SK-N-SH (cell line): ENCODE data around the gene PFN1. TPM values are rescaled to one million over a fixed set of nuclear protein-coding genes. Genes with fewer than 3 reads are reported as not detected.

Experiments
- CTCF ChIA-PET: fragments of 300-600, 350-600 bp; formaldehyde crosslinking; extraction: SDS; loops from one replicate; lab custom pipeline; 2021; lab: Yijun Ruan, JAX
- POLR2A ChIA-PET: fragments of 350-600 bp; sonication (Branson Sonifier 250); formaldehyde crosslinking; extraction: SDS; loops from one replicate; lab custom pipeline; 2020; ENCODE audit warnings: antibody characterized with exemption, inconsistent platforms; lab: Yijun Ruan, JAX
- DNase-seq: peaks from one replicate; pipeline ENCODE4 v3.0.0; 2012
- H2AFZ ChIP-seq: fragments of 200-600 bp; sonication (generic); 2 replicates; pipeline ENCODE4 v1.8.1; 2016; ENCODE audit warnings: antibody characterized with exemption, mild to moderate bottlenecking, low read depth
- H3F3A ChIP-seq: fragments of 200-600 bp; sonication (generic); replicated peaks from 2 replicates; pipeline ENCODE3; 2016; ENCODE audit warnings: antibody characterized with exemption, mild to moderate bottlenecking; ENCODE audit not compliant: insufficient read depth
- H3K27ac ChIP-seq, 2 experiments: fragments of 200-500 bp in 1 of 2; fragments of 200-600 bp in 1 of 2; sonication (Bioruptor generic) in 1 of 2; sonication (generic), shearing (Covaris generic) in 1 of 2; 2 replicates each; pipeline versions ENCODE4 v1.5.1 to v1.6.1; 2014 to 2016; ENCODE audit warnings: low read depth in 2 of 2, inconsistent platforms in 1 of 2, low read length in 1 of 2, mild to moderate bottlenecking in 1 of 2, mixed read lengths in 1 of 2
- H3K27me3 ChIP-seq: fragments of 200-600 bp; sonication (generic), shearing (Covaris generic); 2 replicates; pipeline ENCODE4 v1.6.1; 2016; ENCODE audit warnings: mixed run types; ENCODE audit not compliant: insufficient read depth
- H3K36me3 ChIP-seq, 2 experiments: fragments of 200-500 bp in 1 of 2; fragments of 200-600 bp in 1 of 2; sonication (Bioruptor generic) in 1 of 2; sonication (generic) in 1 of 2; replicated peaks in 1 of 2; 2 replicates each; pipeline versions ENCODE3 to v1.5.1; 2014 to 2016; ENCODE audit warnings: low read length in 1 of 2, mild to moderate bottlenecking in 1 of 2; ENCODE audit not compliant: insufficient read depth in 2 of 2, control insufficient read depth in 1 of 2
- H3K4me1 ChIP-seq, 2 experiments: fragments of 200-500 bp in 1 of 2; fragments of 200-600 bp in 1 of 2; sonication (Bioruptor generic) in 1 of 2; sonication (generic), shearing (Covaris generic) in 1 of 2; 2 replicates each; pipeline versions ENCODE4 v1.5.1 to v1.6.1; 2014 to 2016; ENCODE audit warnings: low read depth in 1 of 2, low read length in 1 of 2, mixed run types in 1 of 2; ENCODE audit not compliant: insufficient read depth in 2 of 2, control insufficient read depth in 1 of 2
- H3K4me2 ChIP-seq: fragments of 200-600 bp; sonication (generic), shearing (Covaris generic); 2 replicates; pipeline ENCODE4 v1.6.1; 2017; ENCODE audit warnings: mixed run types
- H3K4me3 ChIP-seq, 2 experiments: fragments of 200-500 bp in 1 of 2; fragments of 200-600 bp in 1 of 2; sonication (Bioruptor generic) in 1 of 2; sonication (generic), shearing (Covaris generic) in 1 of 2; 2 replicates each; pipeline versions ENCODE4 v1.5.1 to v1.8.1; 2014 to 2016; ENCODE audit warnings: low read depth in 2 of 2, inconsistent platforms in 1 of 2, low read length in 1 of 2, mild to moderate bottlenecking in 1 of 2, mixed read lengths in 1 of 2, moderate library complexity in 1 of 2
- H3K79me2 ChIP-seq: fragments of 200-600 bp; sonication (generic); 2 replicates; pipeline ENCODE4 v1.8.1; 2017; ENCODE audit warnings: mild to moderate bottlenecking; ENCODE audit not compliant: insufficient read depth
- H3K9ac ChIP-seq: fragments of 200-600 bp; sonication (generic); 2 replicates; pipeline ENCODE4 v1.6.1; 2017; ENCODE audit warnings: mixed run types
- H3K9me2 ChIP-seq: fragments of 200-600 bp; sonication (generic); 2 replicates; pipeline ENCODE4 v1.6.1; 2017; ENCODE audit warnings: mixed run types
- H3K9me3 ChIP-seq: fragments of 200-600 bp; sonication (generic); 2 replicates; pipeline ENCODE4 v1.6.1; 2017; ENCODE audit warnings: mixed run types, mild to moderate bottlenecking, moderate library complexity
- H4K20me1 ChIP-seq: fragments of 200-600 bp; sonication (generic); 2 replicates; pipeline ENCODE4 v1.6.1; 2017; ENCODE audit warnings: mild to moderate bottlenecking, mixed run types; ENCODE audit not compliant: insufficient read depth
- CHD2 ChIP-seq: fragments of 150-350 bp; IDR thresholded peaks from 2 replicates; pipeline ENCODE4 v1.6.1; 2018; ENCODE audit warnings: low read length; ENCODE audit not compliant: partially characterized antibody
- ELF1 ChIP-seq: IDR thresholded peaks from 2 replicates; pipeline ENCODE4 v1.4.0; 2012
- FOSL2 ChIP-seq: IDR thresholded peaks from 2 replicates; pipeline ENCODE4 v1.4.0; 2012; ENCODE audit warnings: low read depth, mild to moderate bottlenecking, moderate library complexity, borderline replicate concordance
- GABPA ChIP-seq: IDR thresholded peaks from 2 replicates; pipeline ENCODE4 v1.4.0; 2012; ENCODE audit warnings: low read depth, mild to moderate bottlenecking
- GATA2 ChIP-seq: sonication (generic); formaldehyde crosslinking; IDR thresholded peaks from 2 replicates; pipeline ENCODE4 v1.5.0; 2020; ENCODE audit warnings: mild to moderate bottlenecking, missing genetic modification reagents
- MEF2A ChIP-seq: IDR thresholded peaks from 2 replicates; pipeline ENCODE4 v1.4.0; 2012; ENCODE audit warnings: low read depth, borderline replicate concordance
- MXI1 ChIP-seq: IDR thresholded peaks from 2 replicates; pipeline ENCODE4 v1.6.1; 2012; ENCODE audit warnings: mild to moderate bottlenecking, low read depth, low read length, improper control_type of control experiment
- NFIC ChIP-seq: IDR thresholded peaks from 2 replicates; pipeline ENCODE4 v1.4.0; 2012; ENCODE audit warnings: borderline replicate concordance
- RFX5 ChIP-seq: IDR thresholded peaks from 2 replicates; pipeline ENCODE4 v1.6.1; 2012; ENCODE audit warnings: mild to moderate bottlenecking, improper control_type of control experiment, low read length
- SIN3A ChIP-seq: IDR thresholded peaks from 2 replicates; pipeline ENCODE4 v1.6.1; 2012; ENCODE audit warnings: low read depth, mild to moderate bottlenecking, low read length, moderate library complexity, borderline replicate concordance
- SMC3 ChIP-seq: IDR thresholded peaks from 2 replicates; pipeline ENCODE4 v1.6.1; 2012; ENCODE audit warnings: low read depth, low read length, improper control_type of control experiment
- TAF1 ChIP-seq: IDR thresholded peaks from 2 replicates; pipeline ENCODE4 v1.6.1; 2012; ENCODE audit warnings: low read depth, mild to moderate bottlenecking, low read length, moderate library complexity, borderline replicate concordance
- WGBS: methylation state at CpG from one replicate; pipeline ENCODE4 v1.1.6; 2017; ENCODE audit warnings: low lambda C conversion rate; 5-methylcytosine and 5-hydroxymethylcytosine counted together
- polyA plus RNA-seq, 3 experiments: library from polyadenylated mRNA; depleted of rRNA; stranded (reverse); fragments of >200 nt; gene quantifications; 2 replicates each; pipeline ENCODE4 v1.2.3, GENCODE V29; 2012
- TF ChIP-seq, protein P1 (sequence below): IDR thresholded peaks from 2 replicates; pipeline ENCODE4 v1.4.0; 2012; ENCODE audit warnings: low read depth, borderline replicate concordance
- TF ChIP-seq, protein P2 (sequence below): fragments of 200-600 bp; sonication (generic); IDR thresholded peaks from 2 replicates; pipeline ENCODE4 v1.6.1; 2017; ENCODE audit warnings: antibody characterized with exemption, mild to moderate bottlenecking, moderate library complexity
- TF ChIP-seq, protein P3 (sequence below): fragments of 150-350 bp; IDR thresholded peaks from 2 replicates; pipeline ENCODE4 v1.6.1; 2016; ENCODE audit warnings: mild to moderate bottlenecking, low read depth, low read length
- TF ChIP-seq, protein P4 (sequence below): IDR thresholded peaks from 2 replicates; pipeline ENCODE4 v1.4.0; 2012; ENCODE audit warnings: low read depth
- TF ChIP-seq, protein P5 (sequence below): IDR thresholded peaks from 2 replicates; pipeline ENCODE4; 2012

Gene PFN1
- polyA plus RNA-seq, 1 of the 3 experiments (the other 2 are of a cell fraction) = 2,484 TPM

DNA sequence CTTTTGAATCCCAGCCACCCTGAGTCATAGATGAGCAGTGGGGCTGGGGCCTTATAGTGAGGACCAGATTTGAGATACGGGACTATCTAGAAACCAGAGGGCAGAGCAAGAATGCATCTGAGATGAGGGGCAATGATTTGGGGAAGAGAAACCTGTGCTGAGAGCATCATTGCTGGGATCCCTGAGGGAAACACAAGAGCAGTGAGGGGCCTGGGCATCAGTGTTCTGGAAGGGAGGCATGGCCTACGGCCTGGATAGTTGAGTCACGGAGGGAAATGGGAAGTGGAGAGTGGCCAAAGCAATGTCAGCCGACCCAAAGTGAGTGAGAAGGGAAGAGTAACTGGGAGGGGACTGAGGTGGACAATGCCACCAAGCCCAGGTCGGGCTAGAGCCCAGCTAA lies 34.0 kb upstream of the PFN1 start:
- Histone ChIP-seq H3K27me3 (no peaks in the 10 kb centered on the region), H3K4me3 (no peak overlapping the region), H3K9me2 (no peaks in the 10 kb centered on the region), H3K4me2 (no peak overlapping the region), H2AFZ (no peak overlapping the region), H3K4me1 (peaks cover 0 to 8% of the 10 kb centered on the region in 2 experiments; a peak in 1 of 4 replicates)
- POLR2A ChIA-PET = interaction anchor here (1.0 kb wide), 1 partner anchor 12 kb away, joined by 3 read pairs; no protein-coding TSS in a partner anchor
- TF ChIP-seq MEF2A = no peak
- TF ChIP-seq GATA2 (CRISPR knock-in tag) = no peak
- TF ChIP-seq, protein P1, sequence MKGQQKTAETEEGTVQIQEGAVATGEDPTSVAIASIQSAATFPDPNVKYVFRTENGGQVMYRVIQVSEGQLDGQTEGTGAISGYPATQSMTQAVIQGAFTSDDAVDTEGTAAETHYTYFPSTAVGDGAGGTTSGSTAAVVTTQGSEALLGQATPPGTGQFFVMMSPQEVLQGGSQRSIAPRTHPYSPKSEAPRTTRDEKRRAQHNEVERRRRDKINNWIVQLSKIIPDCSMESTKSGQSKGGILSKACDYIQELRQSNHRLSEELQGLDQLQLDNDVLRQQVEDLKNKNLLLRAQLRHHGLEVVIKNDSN = no peak
- TF ChIP-seq MXI1 = no peak
- TF ChIP-seq, protein P2, sequence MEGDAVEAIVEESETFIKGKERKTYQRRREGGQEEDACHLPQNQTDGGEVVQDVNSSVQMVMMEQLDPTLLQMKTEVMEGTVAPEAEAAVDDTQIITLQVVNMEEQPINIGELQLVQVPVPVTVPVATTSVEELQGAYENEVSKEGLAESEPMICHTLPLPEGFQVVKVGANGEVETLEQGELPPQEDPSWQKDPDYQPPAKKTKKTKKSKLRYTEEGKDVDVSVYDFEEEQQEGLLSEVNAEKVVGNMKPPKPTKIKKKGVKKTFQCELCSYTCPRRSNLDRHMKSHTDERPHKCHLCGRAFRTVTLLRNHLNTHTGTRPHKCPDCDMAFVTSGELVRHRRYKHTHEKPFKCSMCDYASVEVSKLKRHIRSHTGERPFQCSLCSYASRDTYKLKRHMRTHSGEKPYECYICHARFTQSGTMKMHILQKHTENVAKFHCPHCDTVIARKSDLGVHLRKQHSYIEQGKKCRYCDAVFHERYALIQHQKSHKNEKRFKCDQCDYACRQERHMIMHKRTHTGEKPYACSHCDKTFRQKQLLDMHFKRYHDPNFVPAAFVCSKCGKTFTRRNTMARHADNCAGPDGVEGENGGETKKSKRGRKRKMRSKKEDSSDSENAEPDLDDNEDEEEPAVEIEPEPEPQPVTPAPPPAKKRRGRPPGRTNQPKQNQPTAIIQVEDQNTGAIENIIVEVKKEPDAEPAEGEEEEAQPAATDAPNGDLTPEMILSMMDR = no peak
- no peak for TF ChIP-seq NFIC
- TF ChIP-seq RFX5 = no peak
- no peak for TF ChIP-seq SMC3
- TF ChIP-seq ELF1 = no peak
- no peak for TF ChIP-seq SIN3A
- no peak for TF ChIP-seq TAF1
- TF ChIP-seq, protein P3, sequence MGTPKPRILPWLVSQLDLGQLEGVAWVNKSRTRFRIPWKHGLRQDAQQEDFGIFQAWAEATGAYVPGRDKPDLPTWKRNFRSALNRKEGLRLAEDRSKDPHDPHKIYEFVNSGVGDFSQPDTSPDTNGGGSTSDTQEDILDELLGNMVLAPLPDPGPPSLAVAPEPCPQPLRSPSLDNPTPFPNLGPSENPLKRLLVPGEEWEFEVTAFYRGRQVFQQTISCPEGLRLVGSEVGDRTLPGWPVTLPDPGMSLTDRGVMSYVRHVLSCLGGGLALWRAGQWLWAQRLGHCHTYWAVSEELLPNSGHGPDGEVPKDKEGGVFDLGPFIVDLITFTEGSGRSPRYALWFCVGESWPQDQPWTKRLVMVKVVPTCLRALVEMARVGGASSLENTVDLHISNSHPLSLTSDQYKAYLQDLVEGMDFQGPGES = no peak
- TF ChIP-seq CHD2 = no peak
- TF ChIP-seq, protein P4, sequence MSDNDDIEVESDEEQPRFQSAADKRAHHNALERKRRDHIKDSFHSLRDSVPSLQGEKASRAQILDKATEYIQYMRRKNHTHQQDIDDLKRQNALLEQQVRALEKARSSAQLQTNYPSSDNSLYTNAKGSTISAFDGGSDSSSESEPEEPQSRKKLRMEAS = no peak
- TF ChIP-seq, protein P5, sequence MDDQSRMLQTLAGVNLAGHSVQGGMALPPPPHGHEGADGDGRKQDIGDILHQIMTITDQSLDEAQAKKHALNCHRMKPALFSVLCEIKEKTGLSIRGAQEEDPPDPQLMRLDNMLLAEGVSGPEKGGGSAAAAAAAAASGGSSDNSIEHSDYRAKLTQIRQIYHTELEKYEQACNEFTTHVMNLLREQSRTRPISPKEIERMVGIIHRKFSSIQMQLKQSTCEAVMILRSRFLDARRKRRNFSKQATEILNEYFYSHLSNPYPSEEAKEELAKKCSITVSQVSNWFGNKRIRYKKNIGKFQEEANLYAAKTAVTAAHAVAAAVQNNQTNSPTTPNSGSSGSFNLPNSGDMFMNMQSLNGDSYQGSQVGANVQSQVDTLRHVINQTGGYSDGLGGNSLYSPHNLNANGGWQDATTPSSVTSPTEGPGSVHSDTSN = no peak
- no peak for TF ChIP-seq GABPA
- TF ChIP-seq FOSL2 = no peak
- TF ChIP-seq, all 33 proteins: peak for 0
- DNase-seq = no peak
- Histone ChIP-seq H3F3A (no peaks in the 10 kb centered on the region), H3K9me3 (no peaks in the 10 kb centered on the region), H3K9ac (no peak overlapping the region), H3K36me3 (peaks cover 9 to 31% of the 10 kb centered on the region in 2 experiments), H3K79me2 (peaks cover 3% of the 10 kb centered on the region; the same call in 1 of the 2 replicates), H4K20me1 (no peaks in the 10 kb centered on the region), H3K27ac (no peak overlapping the region)
- CTCF ChIA-PET = interaction anchor here (1.9 kb wide), 1 partner anchor 80 kb away, joined by 9 read pairs; no protein-coding TSS in a partner anchor
- 72% methylated on average over 5 of the region's 5 CpGs for WGBS
